Kidney (tissue), 14 donors: Measurements from ENCODE around the gene UBL5. TPM values are rescaled to one million over a fixed set of nuclear protein-coding genes. Genes with fewer than 3 reads are reported as not detected.
A peak's percentile ranks its signal among the peaks of the same experiment; 100 is the strongest.

Source experiments
- DNase-seq, 5 donors: peaks; one replicate each; pipeline ENCODE4 v3.0.0-alpha.2; 2013 to 2020
- FAIRE-seq: peaks from 2 replicates; lab custom pipeline; 2012; peaks lifted over from hg19 to GRCh38; lab: Jason Lieb, UNC
- H3K27ac ChIP-seq, 2 donors: one replicate each; pipeline ENCODE4 v1.7.0; 2013; ENCODE audit warnings: low read depth in 2 of 2, low read length in 2 of 2, inconsistent platforms in 1 of 2
- H3K27me3 ChIP-seq: one replicate; pipeline ENCODE4 v1.7.1; 2013; ENCODE audit warnings: low read length, inconsistent platforms; ENCODE audit not compliant: control insufficient read depth, insufficient read depth
- H3K36me3 ChIP-seq, 3 donors: one replicate each; pipeline versions ENCODE4 v1.7.0 to v1.7.1; 2013; ENCODE audit warnings: low read length in 3 of 3, control low read depth in 1 of 3, inconsistent platforms in 1 of 3; ENCODE audit not compliant: insufficient read depth in 3 of 3, control insufficient read depth in 2 of 3
- H3K4me1 ChIP-seq, 3 donors: one replicate each; pipeline versions ENCODE4 v1.7.0 to v1.7.1; 2013; ENCODE audit warnings: low read length in 3 of 3, inconsistent platforms in 1 of 3, low read depth in 1 of 3; ENCODE audit not compliant: control insufficient read depth in 2 of 3, insufficient read depth in 2 of 3
- H3K4me3 ChIP-seq, 3 donors: one replicate each; pipeline versions ENCODE4 v1.7.0 to v1.8.1; 2013; ENCODE audit warnings: low read length in 3 of 3, control low read depth in 1 of 3, inconsistent platforms in 1 of 3
- H3K9ac ChIP-seq, 3 donors: one replicate each; pipeline versions ENCODE4 v1.7.0 to v1.7.1; 2013; ENCODE audit warnings: low read length in 3 of 3, control low read depth in 1 of 3, inconsistent platforms in 1 of 3
- H3K9me3 ChIP-seq, 3 donors: one replicate each; pipeline versions ENCODE4 v1.7.0 to v1.7.1; 2013; ENCODE audit warnings: low read length in 3 of 3, control low read depth in 1 of 3, inconsistent platforms in 1 of 3; ENCODE audit not compliant: control insufficient read depth in 2 of 3, insufficient read depth in 1 of 3
- intact Hi-C: fragments of 100-400 bp; cut with DNase I; formaldehyde crosslinking; loops from one replicate; pipeline ENCODE4 v1.11.1; 2022
- polyA plus RNA-seq: library from polyadenylated mRNA; stranded (reverse); fragments of 350-450 nt; fragmentation: Illumina TruSeq; extraction: RNeasy Lipid Tissue Mini Kit (QIAGEN cat#74804); gene quantifications from one replicate; pipeline ENCODE4 v1.2.3, GENCODE V29; 2014; ENCODE audit warnings: low read depth, low replicate concordance; ENCODE audit not compliant: insufficient read depth
- total RNA-seq: library from RNA; stranded (reverse); fragmentation: NEBNext Ultra II Directional; extraction: Animal tissue kit (Norgen Biotek cat#: 25700); gene quantifications from one replicate; pipeline ENCODE4 v1.2.1, GENCODE V29; 2021
- TF ChIP-seq, protein P1 (sequence below): IDR thresholded peaks from 3 replicates; pipeline ENCODE4 v1.5.1; 2012; ENCODE audit warnings: mild to moderate bottlenecking, moderate library complexity, borderline replicate concordance; ENCODE audit not compliant: insufficient read depth; ENCODE audit errors: extremely low read depth
- donor health status: control.
- donor health status: control.
- donor health status: control.
- donor health status: control.
- donor health status: control.
- donor health status: DM: yes; HTN: yes; CAD: no.
- donor health status: Normal renal cell carcinoma (clear cell type).

UBL5 gene
- total and polyA plus RNA-seq, 2 donors from 2014 or later: 322 to 968 TPM

DNA sequence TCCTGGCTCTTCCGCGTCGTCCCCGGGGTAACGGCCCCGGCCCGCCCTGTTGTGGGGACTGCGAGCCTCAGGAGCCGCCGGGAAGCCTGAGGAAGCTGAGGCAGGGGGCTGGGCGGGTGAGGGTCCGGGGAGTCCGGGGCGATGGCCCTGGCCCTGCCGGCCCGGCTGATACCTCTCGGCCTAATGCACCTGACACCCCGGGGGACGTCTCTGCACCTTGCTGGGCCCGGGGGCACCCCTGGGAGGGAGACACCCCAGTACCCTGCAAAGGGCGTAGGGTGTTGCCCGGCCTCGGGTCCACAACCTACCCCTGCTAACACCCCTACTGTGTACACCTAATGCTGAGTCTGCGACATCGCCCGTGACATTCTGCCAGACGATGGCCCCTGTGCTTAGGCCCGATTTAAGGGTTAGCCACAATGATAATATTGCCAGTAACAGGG, 7.8 kb downstream of the UBL5 start:
- no peak overlapping the region for H3K27ac ChIP-seq
- peak overlapping the region; percentile 45 to 71 (median 49) for H3K9ac ChIP-seq
- H3K4me3 ChIP-seq: peak overlapping the region; percentile 71 to 89 (median 82)
- TF ChIP-seq, protein P1, sequence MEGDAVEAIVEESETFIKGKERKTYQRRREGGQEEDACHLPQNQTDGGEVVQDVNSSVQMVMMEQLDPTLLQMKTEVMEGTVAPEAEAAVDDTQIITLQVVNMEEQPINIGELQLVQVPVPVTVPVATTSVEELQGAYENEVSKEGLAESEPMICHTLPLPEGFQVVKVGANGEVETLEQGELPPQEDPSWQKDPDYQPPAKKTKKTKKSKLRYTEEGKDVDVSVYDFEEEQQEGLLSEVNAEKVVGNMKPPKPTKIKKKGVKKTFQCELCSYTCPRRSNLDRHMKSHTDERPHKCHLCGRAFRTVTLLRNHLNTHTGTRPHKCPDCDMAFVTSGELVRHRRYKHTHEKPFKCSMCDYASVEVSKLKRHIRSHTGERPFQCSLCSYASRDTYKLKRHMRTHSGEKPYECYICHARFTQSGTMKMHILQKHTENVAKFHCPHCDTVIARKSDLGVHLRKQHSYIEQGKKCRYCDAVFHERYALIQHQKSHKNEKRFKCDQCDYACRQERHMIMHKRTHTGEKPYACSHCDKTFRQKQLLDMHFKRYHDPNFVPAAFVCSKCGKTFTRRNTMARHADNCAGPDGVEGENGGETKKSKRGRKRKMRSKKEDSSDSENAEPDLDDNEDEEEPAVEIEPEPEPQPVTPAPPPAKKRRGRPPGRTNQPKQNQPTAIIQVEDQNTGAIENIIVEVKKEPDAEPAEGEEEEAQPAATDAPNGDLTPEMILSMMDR: no peak
- H3K36me3 ChIP-seq: peaks cover 2 to 10% (median 7%) of the 10 kb centered on the region in 3 donors
- intact Hi-C loops: no loop called here
- no peaks in the 10 kb centered on the region for H3K9me3 ChIP-seq
- FAIRE-seq (no peak), DNase-seq (peak in 1 of 5 donors; percentile 66)
- no peaks in the 10 kb centered on the region for H3K27me3 ChIP-seq
- peaks cover 0 to 10% (median 10%) of the 10 kb centered on the region in 3 donors for H3K4me1 ChIP-seq

DNA sequence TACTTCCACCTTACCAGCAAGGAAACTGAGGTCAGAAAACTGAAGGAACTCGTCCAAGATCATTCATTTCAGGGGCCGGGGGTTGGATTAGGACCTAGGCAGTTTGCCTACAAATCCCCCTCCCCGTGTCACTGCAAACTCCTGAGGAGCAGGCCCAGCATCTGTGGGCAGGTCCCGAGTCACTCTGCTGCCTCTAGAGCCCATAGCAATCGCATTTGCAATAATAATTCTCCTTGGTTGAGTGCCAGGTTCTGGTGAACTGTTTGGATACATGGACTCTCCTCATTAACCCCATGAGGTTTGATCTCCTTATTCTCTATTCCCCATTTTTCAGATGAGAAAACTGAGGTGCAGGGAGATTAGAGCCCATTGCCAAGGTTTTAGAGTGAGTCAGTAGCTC, 8.3 kb downstream of the UBL5 start:
- Histone ChIP-seq H3K4me3 (peak overlapping the region; percentile 71 to 89 (median 82)), H3K9me3 (no peaks in the 10 kb centered on the region), H3K36me3 (peaks cover 4 to 13% (median 10%) of the 10 kb centered on the region in 3 donors), H3K27me3 (no peaks in the 10 kb centered on the region), H3K27ac (no peak overlapping the region), H3K9ac (peak overlapping the region in 2 of 3 donors; percentile 45 to 71), H3K4me1 (peaks cover 0 to 10% (median 10%) of the 10 kb centered on the region in 3 donors)
- TF ChIP-seq, protein P1: no peak
- FAIRE-seq (no peak), DNase-seq (peak in 1 of 5 donors; percentile 24)
- intact Hi-C loops: no loop called here

DNA sequence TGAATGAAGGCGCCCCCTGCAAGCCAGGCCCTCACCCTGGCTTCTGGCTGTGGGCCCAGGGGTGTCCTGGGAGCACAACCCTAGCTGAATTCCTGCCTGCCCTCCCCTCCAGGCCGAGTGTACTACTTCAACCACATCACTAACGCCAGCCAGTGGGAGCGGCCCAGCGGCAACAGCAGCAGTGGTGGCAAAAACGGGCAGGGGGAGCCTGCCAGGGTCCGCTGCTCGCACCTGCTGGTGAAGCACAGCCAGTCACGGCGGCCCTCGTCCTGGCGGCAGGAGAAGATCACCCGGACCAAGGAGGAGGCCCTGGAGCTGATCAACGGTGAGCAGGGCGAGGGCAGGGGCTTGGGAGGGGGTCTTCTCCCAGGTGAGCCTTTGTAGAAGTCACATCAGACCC, 10.6 kb downstream of the UBL5 start:
- no peaks in the 10 kb centered on the region for H3K9me3 ChIP-seq
- intact Hi-C loops: no loop called here
- DNase-seq (no peak), FAIRE-seq (no peak)
- H3K4me1 ChIP-seq: peaks cover 0 to 10% (median 10%) of the 10 kb centered on the region in 3 donors
- no peak overlapping the region for H3K4me3 ChIP-seq
- TF ChIP-seq, protein P1: no peak
- no peak overlapping the region for H3K9ac ChIP-seq
- no peak overlapping the region for H3K27ac ChIP-seq
- no peaks in the 10 kb centered on the region for H3K27me3 ChIP-seq
- H3K36me3 ChIP-seq: peaks cover 5 to 31% (median 19%) of the 10 kb centered on the region in 3 donors

DNA sequence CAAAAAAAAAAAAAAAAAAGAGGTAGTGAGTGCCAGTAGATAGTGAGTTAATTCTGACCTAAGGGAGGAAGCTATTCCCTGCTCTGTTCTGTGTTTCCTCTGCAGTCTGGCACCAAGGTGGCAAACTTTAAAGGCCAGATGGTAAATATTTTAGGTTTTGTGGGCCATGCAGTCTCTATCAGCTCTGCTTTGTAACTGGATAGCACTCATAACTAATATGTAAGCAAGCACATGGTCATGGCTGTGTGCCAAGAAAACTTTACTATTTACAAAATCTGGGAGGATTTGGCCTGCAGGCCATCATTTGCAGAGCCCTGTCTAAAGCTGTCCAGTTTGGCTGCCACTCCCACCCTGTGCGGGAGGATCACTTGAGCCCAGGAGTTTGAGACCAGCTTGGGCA, 11.7 kb downstream of the UBL5 start:
- Histone ChIP-seq H3K4me3 (no peak overlapping the region), H3K9ac (no peak overlapping the region), H3K36me3 (peaks cover 8 to 42% (median 29%) of the 10 kb centered on the region in 3 donors), H3K9me3 (no peaks in the 10 kb centered on the region), H3K27me3 (no peaks in the 10 kb centered on the region), H3K4me1 (peaks cover 0 to 10% (median 10%) of the 10 kb centered on the region in 3 donors), H3K27ac (no peak overlapping the region)
- DNase-seq: no peak
- FAIRE-seq: no peak
- intact Hi-C loops: no loop called here
- TF ChIP-seq, protein P1: no peak
